IPS-20b (cell line): ENCODE results near the gene USP37.

Experiments
- H3K27ac ChIP-seq: one replicate; pipeline ENCODE4 v1.5.1; 2013; ENCODE audit warnings: low read length
- H3K27me3 ChIP-seq: 2 replicates; pipeline ENCODE4 v1.6.1; 2013; ENCODE audit warnings: mild to moderate bottlenecking, low read length, inconsistent platforms; ENCODE audit not compliant: insufficient read depth
- H3K36me3 ChIP-seq: 2 replicates; pipeline ENCODE4 v1.6.1; 2013; ENCODE audit warnings: low read depth, mild to moderate bottlenecking, inconsistent platforms, low read length, moderate library complexity; ENCODE audit not compliant: insufficient read depth
- H3K4me1 ChIP-seq: 2 replicates; pipeline ENCODE4 v1.6.1; 2013; ENCODE audit warnings: mild to moderate bottlenecking, control low read depth, inconsistent platforms, low read length, moderate library complexity; ENCODE audit not compliant: insufficient read depth
- H3K4me3 ChIP-seq: 2 replicates; pipeline ENCODE4 v1.5.1; 2013; ENCODE audit warnings: mild to moderate bottlenecking, low read length, inconsistent platforms
- H3K9ac ChIP-seq: 2 replicates; pipeline ENCODE4 v1.6.1; 2013; ENCODE audit warnings: low read depth, mild to moderate bottlenecking, inconsistent platforms, low read length, moderate library complexity
- H3K9me3 ChIP-seq: 2 replicates; pipeline ENCODE4 v1.6.1; 2013; ENCODE audit warnings: mild to moderate bottlenecking, low read depth, low read length, inconsistent platforms; ENCODE audit not compliant: insufficient read depth

Gene USP37

DNA sequence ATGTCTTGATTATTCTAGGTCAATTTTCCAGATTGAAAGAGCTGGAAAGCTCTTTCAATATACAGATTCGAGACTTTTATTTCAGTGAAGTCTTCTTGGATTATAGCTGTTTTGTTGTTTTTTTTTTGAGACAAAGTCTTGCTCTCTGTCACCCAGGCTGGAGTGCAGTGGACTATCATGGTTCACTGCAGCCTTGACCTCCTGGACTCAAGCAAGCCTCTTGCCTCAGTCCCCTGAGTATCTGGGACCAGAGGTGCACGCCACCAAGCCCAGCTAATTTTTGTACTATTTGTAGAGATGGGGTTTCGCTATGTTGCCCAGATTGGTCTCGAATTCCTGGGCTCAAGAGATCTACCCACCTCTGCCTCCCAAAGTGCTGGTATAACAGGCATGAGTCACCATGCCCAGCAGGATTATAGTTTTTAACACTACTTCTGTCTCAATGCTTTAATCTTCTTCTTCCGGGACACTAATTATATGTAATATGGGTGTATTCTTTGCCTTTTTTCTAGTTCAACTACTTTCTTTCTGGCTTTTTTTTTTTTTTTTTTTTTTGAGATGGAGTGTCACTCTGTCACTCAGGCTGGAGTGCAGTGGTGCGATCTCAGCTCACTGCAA, 62.3 kb downstream of the USP37 start:
- Histone ChIP-seq H3K36me3 (peaks cover 64% of the 10 kb centered on the region), H3K4me1 (peaks cover 11% of the 10 kb centered on the region)

DNA sequence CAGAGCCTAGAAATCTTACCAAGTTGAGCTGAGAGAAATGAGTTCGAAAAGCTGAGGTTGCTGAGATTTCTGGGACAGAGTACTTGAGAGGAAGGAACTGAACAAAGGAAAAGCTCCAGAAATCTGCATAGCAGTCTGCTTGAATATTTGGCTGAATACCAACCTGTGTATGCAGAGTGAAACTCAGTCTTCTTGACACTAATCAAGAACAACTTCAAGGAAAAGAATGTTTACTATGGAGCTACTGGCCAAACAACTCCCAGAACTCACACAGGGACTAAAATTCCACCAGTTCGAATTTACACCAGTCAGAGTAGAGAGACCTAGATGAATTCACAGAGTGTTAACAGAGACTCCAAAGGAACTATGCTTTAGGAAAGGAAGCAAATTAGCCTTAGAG, 66.5 kb downstream of the USP37 start:
- no peaks in the 10 kb centered on the region for H3K9me3 ChIP-seq
- peaks cover 11% of the 10 kb centered on the region for H3K4me1 ChIP-seq
- no peaks in the 10 kb centered on the region for H3K27me3 ChIP-seq
- H3K9ac ChIP-seq, result peak overlapping the region; percentile 49; the same call in 1 of the 2 replicates
- peaks cover 41% of the 10 kb centered on the region for H3K36me3 ChIP-seq
- no peak overlapping the region for H3K4me3 ChIP-seq
- H3K27ac ChIP-seq, result no peak overlapping the region

More for the DNA sequence above, 62.3 kb downstream of the USP37 start:
- Histone ChIP-seq H3K9ac (no peak overlapping the region), H3K27ac (no peak overlapping the region), H3K4me3 (no peak overlapping the region), H3K9me3 (no peaks in the 10 kb centered on the region), H3K27me3 (no peaks in the 10 kb centered on the region)

DNA sequence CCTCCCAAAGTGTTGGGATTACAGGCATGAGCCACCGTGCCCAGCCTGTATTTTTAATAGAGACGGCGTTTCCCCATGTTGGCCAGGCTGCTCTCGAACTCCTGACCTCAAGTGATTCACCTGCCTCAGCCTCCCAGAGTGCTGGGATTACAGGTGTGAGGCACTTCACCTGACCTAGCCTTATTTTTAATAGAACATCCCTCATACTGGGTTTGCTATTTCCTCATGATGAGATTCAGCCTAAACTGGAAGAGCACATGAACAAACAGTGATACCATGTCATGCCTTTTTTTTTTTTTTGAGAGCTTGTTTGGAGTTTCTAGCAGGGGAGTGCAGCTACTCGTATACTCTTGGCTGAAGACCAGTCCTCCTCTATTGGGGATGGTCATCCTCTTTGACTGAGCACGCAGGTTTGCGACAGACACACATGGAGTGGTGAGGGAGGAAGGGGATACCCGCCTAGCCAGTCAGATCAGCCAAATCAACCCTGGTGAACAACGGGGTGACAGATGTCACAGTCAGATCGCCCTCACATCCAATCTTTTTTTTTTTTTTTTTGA, 67.6 kb downstream of the USP37 start:
- H3K4me1 ChIP-seq, result peaks cover 11% of the 10 kb centered on the region
- H3K27me3 ChIP-seq, result no peaks in the 10 kb centered on the region
- H3K9ac ChIP-seq, result no peak overlapping the region
- peaks cover 48% of the 10 kb centered on the region for H3K36me3 ChIP-seq
- H3K4me3 ChIP-seq, result no peak overlapping the region
- H3K9me3 ChIP-seq, result no peaks in the 10 kb centered on the region
- H3K27ac ChIP-seq, result no peak overlapping the region

DNA sequence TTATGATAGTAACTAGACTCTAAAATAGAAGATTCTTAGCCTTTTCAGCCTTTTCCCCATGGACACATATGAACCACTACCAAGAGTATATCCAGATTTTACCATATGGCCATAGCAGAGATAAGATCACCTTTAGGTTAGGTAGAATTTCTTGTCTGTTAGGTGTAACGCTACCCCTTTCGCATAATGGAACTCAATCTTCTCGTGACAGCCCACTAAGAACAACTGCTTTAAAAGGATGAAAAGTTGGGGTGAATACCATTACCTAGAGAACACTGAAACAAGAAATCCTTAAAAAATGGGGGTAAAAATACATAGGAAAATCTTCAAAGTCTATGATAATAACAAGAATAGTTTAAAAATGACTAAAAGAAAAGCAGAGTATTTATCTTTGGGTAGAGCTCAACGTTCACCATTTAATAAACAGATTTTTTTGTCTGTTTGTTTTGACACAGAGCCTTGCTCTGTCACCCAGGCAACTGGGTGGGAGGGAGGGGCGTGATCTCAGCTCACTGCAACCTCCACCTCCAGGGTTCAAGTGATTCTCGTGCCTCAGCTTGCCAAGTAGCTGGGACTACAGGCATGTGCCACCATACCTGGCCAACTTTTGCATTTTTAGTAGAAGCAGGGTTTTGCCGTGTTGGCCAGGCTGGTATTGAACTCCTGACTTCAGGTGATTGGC, 82.0 kb downstream of the USP37 start:
- Histone ChIP-seq H3K4me3 (no peak overlapping the region), H3K4me1 (no peaks in the 10 kb centered on the region), H3K27me3 (no peaks in the 10 kb centered on the region), H3K9me3 (no peaks in the 10 kb centered on the region), H3K9ac (no peak overlapping the region), H3K27ac (no peak overlapping the region), H3K36me3 (peaks cover 87% of the 10 kb centered on the region)

DNA sequence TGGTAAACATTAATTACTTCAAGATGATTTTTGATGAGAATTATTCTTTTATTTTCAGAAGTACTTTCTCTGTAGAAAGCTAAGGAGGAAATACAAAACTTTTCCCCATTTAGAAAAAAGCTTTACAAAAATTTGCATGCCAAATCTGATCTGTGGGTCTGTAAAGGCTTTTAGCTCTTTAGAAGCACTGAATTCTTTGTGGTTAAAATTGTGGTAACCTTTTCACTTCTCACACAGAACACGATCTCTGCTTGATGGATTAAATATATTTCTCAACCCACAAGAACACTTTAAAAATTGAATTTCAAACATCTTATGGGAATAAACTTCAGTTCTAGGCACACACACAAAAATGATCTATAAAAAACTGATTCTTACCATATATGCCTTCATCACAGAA, 85.5 kb downstream of the USP37 start:
- Histone ChIP-seq H3K4me1 (no peaks in the 10 kb centered on the region), H3K36me3 (peaks cover 88% of the 10 kb centered on the region), H3K9ac (no peak overlapping the region), H3K27me3 (no peaks in the 10 kb centered on the region), H3K27ac (no peak overlapping the region), H3K4me3 (no peak overlapping the region), H3K9me3 (no peaks in the 10 kb centered on the region)

DNA sequence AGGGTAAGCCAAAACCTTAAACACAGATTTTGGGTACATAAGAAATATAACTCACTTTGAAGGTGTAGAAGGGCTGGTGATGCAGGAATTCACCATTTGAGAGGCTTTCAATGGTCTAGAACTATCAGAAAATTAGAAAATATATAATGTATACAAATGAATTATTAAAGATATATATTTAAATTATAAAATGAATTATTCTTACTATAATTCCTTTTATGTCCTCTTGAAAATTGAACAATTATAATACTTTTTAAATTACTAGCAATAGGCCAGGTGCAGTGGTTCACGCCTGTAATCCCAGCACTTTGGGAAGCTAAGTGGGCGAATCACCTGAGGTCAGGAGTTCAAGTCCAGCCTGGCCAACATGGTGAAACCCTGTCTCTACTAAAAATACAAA, 88.6 kb downstream of the USP37 start:
- H3K9ac ChIP-seq, result no peak overlapping the region
- no peaks in the 10 kb centered on the region for H3K4me1 ChIP-seq
- H3K36me3 ChIP-seq, result peaks cover 82% of the 10 kb centered on the region
- no peaks in the 10 kb centered on the region for H3K27me3 ChIP-seq
- no peak overlapping the region for H3K4me3 ChIP-seq
- H3K9me3 ChIP-seq, result no peaks in the 10 kb centered on the region
- no peak overlapping the region for H3K27ac ChIP-seq

DNA sequence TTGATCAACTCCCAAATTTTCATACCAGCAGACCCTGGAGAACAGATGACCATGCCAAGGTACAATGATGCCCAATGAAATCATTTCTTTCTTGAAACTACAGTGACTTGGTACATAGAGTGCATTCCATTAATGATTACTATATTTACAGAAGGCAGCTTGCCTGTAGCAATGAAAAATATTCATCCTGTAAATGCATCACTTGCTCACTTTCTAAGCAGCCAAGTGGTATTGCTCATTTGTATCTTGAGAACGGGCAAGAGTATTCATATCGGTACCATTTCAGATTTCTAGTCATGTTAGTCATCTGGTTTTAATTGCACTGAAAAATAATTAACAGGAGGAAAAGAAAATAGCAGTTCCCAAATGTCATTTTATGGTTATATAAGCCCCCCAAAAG, 89.6 kb downstream of the USP37 start:
- Histone ChIP-seq H3K9me3 (no peaks in the 10 kb centered on the region), H3K4me1 (no peaks in the 10 kb centered on the region), H3K27ac (no peak overlapping the region), H3K9ac (no peak overlapping the region), H3K27me3 (no peaks in the 10 kb centered on the region), H3K36me3 (peaks cover 82% of the 10 kb centered on the region), H3K4me3 (no peak overlapping the region)

DNA sequence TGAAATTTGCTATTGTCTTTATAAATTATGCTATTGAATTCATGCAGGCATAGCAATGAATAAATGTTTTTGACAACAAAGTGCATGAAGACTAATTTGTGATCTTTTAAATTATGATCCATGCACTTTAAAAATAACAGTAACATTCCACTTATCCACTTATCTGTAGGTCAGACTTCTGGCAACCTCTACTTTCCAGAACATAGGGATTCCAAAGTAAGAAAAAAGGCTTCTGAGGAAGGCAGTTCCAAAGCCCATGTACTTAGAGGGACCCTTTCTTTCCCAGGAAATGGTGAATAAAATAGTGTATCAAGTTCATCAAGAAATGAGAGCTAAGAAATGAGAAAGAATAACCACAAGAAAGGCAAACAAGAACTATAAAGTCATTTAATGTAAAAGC, 90.9 kb downstream of the USP37 start:
- Histone ChIP-seq H3K4me3 (no peak overlapping the region), H3K27me3 (no peaks in the 10 kb centered on the region), H3K27ac (no peak overlapping the region), H3K9ac (no peak overlapping the region), H3K36me3 (peaks cover 82% of the 10 kb centered on the region), H3K9me3 (no peaks in the 10 kb centered on the region), H3K4me1 (no peaks in the 10 kb centered on the region)

DNA sequence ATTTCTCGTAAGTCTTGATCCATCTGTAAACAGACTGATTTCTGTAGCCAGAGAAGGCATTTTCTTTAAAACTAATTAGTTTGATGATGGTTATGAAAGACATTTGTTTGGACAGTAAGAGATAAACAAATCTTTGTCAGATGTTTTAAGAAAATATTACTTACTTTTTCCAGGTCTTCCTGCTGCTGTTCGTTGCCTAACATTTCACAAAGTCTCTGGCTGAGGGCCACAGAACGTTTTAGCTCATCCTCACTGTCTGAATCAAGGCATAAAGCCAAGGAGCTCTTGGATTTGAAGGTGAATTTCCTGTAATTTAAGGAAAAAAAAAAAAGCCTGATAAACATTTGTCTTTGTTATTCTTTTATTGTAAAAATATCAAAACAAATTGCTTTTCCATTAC, 91.5 kb downstream of the USP37 start:
- Histone ChIP-seq H3K9me3 (no peaks in the 10 kb centered on the region), H3K9ac (no peak overlapping the region), H3K4me3 (no peak overlapping the region), H3K27ac (no peak overlapping the region), H3K27me3 (no peaks in the 10 kb centered on the region), H3K4me1 (no peaks in the 10 kb centered on the region), H3K36me3 (peaks cover 82% of the 10 kb centered on the region)

DNA sequence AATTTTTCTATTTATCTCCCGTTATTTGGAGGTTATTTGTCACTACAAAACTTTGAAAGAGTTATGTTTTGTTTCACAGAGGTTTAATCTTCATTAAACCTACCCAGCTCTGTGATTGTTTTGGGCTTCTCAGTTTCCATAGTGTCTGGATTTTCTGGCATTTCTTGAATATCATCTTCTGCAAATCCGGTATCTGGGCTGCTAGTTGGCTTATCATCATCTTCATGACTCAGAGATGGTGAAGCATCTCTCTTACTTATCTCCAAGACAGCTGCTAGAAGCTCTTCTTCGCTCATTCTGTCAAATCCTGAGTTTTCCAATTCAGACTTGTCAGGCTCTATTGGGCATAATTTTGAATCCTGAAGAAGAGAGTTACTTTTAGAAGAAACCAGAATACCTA, 93.6 kb downstream of the USP37 start:
- Histone ChIP-seq H3K9ac (no peak overlapping the region), H3K4me1 (no peaks in the 10 kb centered on the region), H3K36me3 (peaks cover 84% of the 10 kb centered on the region), H3K27me3 (no peaks in the 10 kb centered on the region), H3K4me3 (no peak overlapping the region), H3K9me3 (no peaks in the 10 kb centered on the region), H3K27ac (no peak overlapping the region)

DNA sequence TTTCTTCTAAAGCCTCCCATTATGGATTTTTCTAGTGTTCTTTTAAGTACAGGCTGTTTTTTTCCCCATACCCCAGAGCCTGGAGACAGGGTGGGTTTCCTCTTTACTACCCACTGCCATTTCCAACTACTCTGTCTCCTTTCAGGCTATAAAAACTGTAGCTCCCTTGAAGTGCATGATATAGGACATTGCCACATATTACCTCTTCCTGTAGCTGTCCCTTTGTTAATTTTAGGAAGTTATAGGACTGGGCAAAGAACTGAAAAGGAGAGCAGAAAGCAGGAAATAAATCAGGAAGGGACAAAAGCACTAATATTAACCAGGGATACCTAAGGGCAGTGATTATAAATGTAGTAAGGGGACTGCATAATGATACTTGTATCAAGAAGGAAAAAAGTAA, 95.2 kb downstream of the USP37 start:
- H3K4me3 ChIP-seq, result no peak overlapping the region
- H3K4me1 ChIP-seq, result no peaks in the 10 kb centered on the region
- no peaks in the 10 kb centered on the region for H3K9me3 ChIP-seq
- no peak overlapping the region for H3K27ac ChIP-seq
- no peak overlapping the region for H3K9ac ChIP-seq
- H3K36me3 ChIP-seq, result peaks cover 73% of the 10 kb centered on the region
- no peaks in the 10 kb centered on the region for H3K27me3 ChIP-seq

DNA sequence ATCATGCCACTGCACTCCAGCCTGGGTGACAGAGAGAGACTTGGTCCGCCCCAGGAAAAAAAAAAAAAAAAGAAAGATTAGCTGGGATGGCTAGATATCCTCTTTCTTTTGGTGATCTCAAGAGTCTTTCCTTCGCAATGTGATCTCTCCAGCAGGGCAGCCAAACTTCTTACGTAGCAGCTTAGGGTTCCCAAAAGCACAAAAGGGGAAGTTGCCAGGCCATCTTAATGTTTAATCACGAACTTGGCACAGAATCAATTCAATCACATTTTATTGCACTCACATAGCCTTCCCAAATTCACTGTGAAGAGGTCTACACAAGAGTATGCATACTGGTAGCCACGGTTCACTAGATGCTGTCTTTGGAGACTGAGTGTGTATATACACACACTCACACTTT, 96.2 kb downstream of the USP37 start:
- Histone ChIP-seq H3K4me1 (no peaks in the 10 kb centered on the region), H3K9me3 (no peaks in the 10 kb centered on the region), H3K27me3 (no peaks in the 10 kb centered on the region), H3K27ac (no peak overlapping the region), H3K4me3 (no peak overlapping the region), H3K9ac (no peak overlapping the region), H3K36me3 (peaks cover 65% of the 10 kb centered on the region)
